ENCODE results near the gene TMEM218.
A peak's percentile ranks its signal among the peaks of the same experiment; 100 is the strongest.

The TMEM218 gene

GRCh38 chr11:125068368-125068767 is 43.1 kb downstream of the TMEM218 start:
- ChIA-PET POLR2A (no interaction called here), CTCF (interaction anchor here (0.7 to 1.4 kb wide), 2 partner anchors 11 to 385 kb away, joined by 3 read pairs; no protein-coding TSS in a partner anchor)
- DNase-seq (ENCODE audit: extremely low spot score): no peak
- no peak for TF ChIP-seq CTCF (IDR thresholded peaks at IDR 0.05; ENCODE audit: control extremely low read depth, extremely low read depth, low read depth, missing control alignments)

- no peak for TF ChIP-seq CTCF (IDR thresholded peaks at IDR 0.05; ENCODE audit: control extremely low read depth, extremely low read depth, low read depth, missing control alignments)
- ChIA-PET POLR2A (no interaction called here), CTCF (interaction anchor here (1.0 to 3.0 kb wide), 10 partner anchors 9 to 103 kb away, joined by 3 to 9 read pairs (median 4); no protein-coding TSS in a partner anchor)
- no peak for DNase-seq (ENCODE audit: extremely low spot score)
Observed at GRCh38 chr11:125064070-125064469, 47.4 kb downstream of the TMEM218 start.

GRCh38 chr11:125063429-125064043 is 47.9 kb downstream of the TMEM218 start:
- CTCF ChIA-PET: interaction anchor here (1.0 to 3.0 kb wide), 12 partner anchors 9 to 102 kb away, joined by 3 to 9 read pairs (median 4); no protein-coding TSS in a partner anchor
- POLR2A ChIA-PET: interaction anchor here (1.1 kb wide), 1 partner anchor 48 kb away, joined by 4 read pairs; the partner anchor contains the start of gene TMEM218
- DNase-seq (ENCODE audit: extremely low spot score): peak; percentile 50
- no peak for TF ChIP-seq CTCF (IDR thresholded peaks at IDR 0.05; ENCODE audit: control extremely low read depth, extremely low read depth, low read depth, missing control alignments)

- ChIA-PET POLR2A (interaction anchor here (0.7 to 1.1 kb wide), 2 partner anchors 10 to 48 kb away, joined by 3 to 4 read pairs; partner anchors contain the start of gene TMEM218), CTCF (interaction anchor here (1.0 to 3.0 kb wide), 10 partner anchors 10 to 79 kb away, joined by 3 to 9 read pairs (median 4); no protein-coding TSS in a partner anchor)
- peak; percentile 23 for TF ChIP-seq CTCF (IDR thresholded peaks at IDR 0.05; ENCODE audit: control extremely low read depth, extremely low read depth, low read depth, missing control alignments)
- peak; percentile 90 for DNase-seq (ENCODE audit: extremely low spot score)
Observed at GRCh38 chr11:125062931-125063428, 48.4 kb downstream of the TMEM218 start, which contains the start of gene SLC37A2. Gene SLC37A2 (plus strand): TSS chr11:125063305. CDS start chr11:125063368, 63 bp downstream.

- no peak for DNase-seq (ENCODE audit: extremely low spot score)
- POLR2A ChIA-PET: interaction anchor here (0.7 to 1.1 kb wide), 2 partner anchors 10 to 49 kb away, joined by 3 to 4 read pairs; partner anchors contain the start of gene TMEM218
- no peak for TF ChIP-seq CTCF (IDR thresholded peaks at IDR 0.05; ENCODE audit: control extremely low read depth, extremely low read depth, low read depth, missing control alignments)
- CTCF ChIA-PET: interaction anchor here (0.9 to 3.0 kb wide), 6 partner anchors 10 to 80 kb away, joined by 3 to 9 read pairs (median 4); no protein-coding TSS in a partner anchor
Observed at GRCh38 chr11:125062218-125062930, 49.1 kb downstream of the TMEM218 start.

GRCh38 chr11:125061281-125061680 is 50.1 kb downstream of the TMEM218 start:
- POLR2A ChIA-PET: no interaction called here
- no peak for TF ChIP-seq CTCF (IDR thresholded peaks at IDR 0.05; ENCODE audit: control extremely low read depth, extremely low read depth, low read depth, missing control alignments)
- DNase-seq (ENCODE audit: extremely low spot score): no peak
- CTCF ChIA-PET: interaction anchor here (0.9 to 2.2 kb wide), 7 partner anchors 9 to 81 kb away, joined by 3 to 9 read pairs (median 3); no protein-coding TSS in a partner anchor

Data from GM10248 (cell line).